HepG2 (cell line): Measurements from ENCODE around the gene RELB. TPM values are rescaled to one million over a fixed set of nuclear protein-coding genes. Genes with fewer than 3 reads are reported as not detected.

Source experiments
- ATAC-seq: fragments of 200-7000 bp; cut with Tn5 transposase; 3 replicates; pipeline ENCODE4 v1.9.1; 2020; ENCODE audit warnings: mild to moderate bottlenecking, moderate library complexity
- BruUV-seq: library from RNA; stranded (reverse); fragments of 400-500 nt; replicated peaks from 2 replicates; lab custom pipeline; 2021; lab: Mats Ljungman, UMichigan
- CTCF ChIA-PET: fragments of 300-600 bp; formaldehyde crosslinking; extraction: SDS; loops from one replicate; lab custom pipeline; 2021; ENCODE audit warnings: low total read pairs, inconsistent platforms, low intra/inter-chr PET ratio; lab: Yijun Ruan, JAX
- POLR2A ChIA-PET: fragments of 350-600 bp; sonication (Branson Sonifier 250); formaldehyde crosslinking; loops from one replicate; lab custom pipeline; 2020; ENCODE audit warnings: antibody characterized with exemption, inconsistent platforms; lab: Yijun Ruan, JAX
- DNase-seq: peaks from one replicate; pipeline ENCODE4 v3.0.0-alpha.2; 2015; ENCODE audit warnings: low spot score
- FAIRE-seq: peaks from 3 replicates; lab custom pipeline; 2011; peaks lifted over from hg19 to GRCh38; lab: Jason Lieb, UNC
- H2AFZ ChIP-seq: one replicate; pipeline ENCODE4 v1.6.1; 2011; ENCODE audit warnings: low read length, inconsistent platforms
- H3K27ac ChIP-seq: fragments of 300-600 bp; 3 replicates; pipeline ENCODE4 v1.8.0; 2011; ENCODE audit warnings: mixed run types, mild to moderate bottlenecking, mixed read lengths, low read length, inconsistent platforms; ENCODE audit not compliant: insufficient read depth; ENCODE audit errors: extremely low read length
- H3K27me3 ChIP-seq, 2 experiments: fragments of 200-600 bp in 1 of 2; 2 replicates in 1 of 2; 3 replicates in 1 of 2; pipeline versions ENCODE4 v1.6.0 to v1.8.0; 2011; ENCODE audit warnings: low read length in 2 of 2, mild to moderate bottlenecking in 2 of 2, moderate library complexity in 2 of 2, inconsistent platforms in 1 of 2; ENCODE audit not compliant: insufficient read depth in 2 of 2, control insufficient read depth in 1 of 2
- H3K36me3 ChIP-seq, 2 experiments: fragments of 200-600 bp in 1 of 2; replicated peaks in 1 of 2; 2 replicates in 1 of 2; 3 replicates in 1 of 2; pipeline versions ENCODE4 v1.5.1 to v1.8.0; 2011; ENCODE audit warnings: low read length in 2 of 2, inconsistent platforms in 1 of 2; ENCODE audit not compliant: insufficient read depth in 2 of 2, control insufficient read depth in 1 of 2
- H3K4me1 ChIP-seq: 2 replicates; pipeline ENCODE4 v1.5.1; 2012; ENCODE audit warnings: low read length, inconsistent platforms; ENCODE audit not compliant: insufficient read depth
- H3K4me2 ChIP-seq: 2 replicates; pipeline ENCODE4 v1.6.0; 2011; ENCODE audit warnings: low read depth, low read length, inconsistent platforms
- H3K4me3 ChIP-seq, 3 experiments: fragments of 200-600 bp in 1 of 3; sonication (generic), shearing (Covaris generic) in 1 of 3; replicated peaks in 1 of 3; 2 replicates each; pipeline ENCODE4 v1.5.1; 2011 to 2016; ENCODE audit warnings: low read length in 3 of 3, inconsistent platforms in 2 of 3, low read depth in 2 of 3, mild to moderate bottlenecking in 2 of 3, control low read depth in 1 of 3, mixed read lengths in 1 of 3; ENCODE audit not compliant: insufficient read depth in 1 of 3
- H3K79me2 ChIP-seq: one replicate; pipeline ENCODE4 v1.6.1; 2011; ENCODE audit warnings: low read length, inconsistent platforms; ENCODE audit not compliant: insufficient read depth
- H3K9ac ChIP-seq: 2 replicates; pipeline ENCODE4 v1.6.0; 2011; ENCODE audit warnings: mild to moderate bottlenecking, low read depth, low read length, inconsistent platforms; ENCODE audit not compliant: insufficient read depth
- H3K9me3 ChIP-seq: 2 replicates; pipeline ENCODE4 v1.5.1; 2012; ENCODE audit warnings: mild to moderate bottlenecking, low read length
- H4K20me1 ChIP-seq: 2 replicates; pipeline ENCODE4 v1.6.0; 2011; ENCODE audit warnings: inconsistent platforms, mild to moderate bottlenecking, low read length, moderate library complexity; ENCODE audit not compliant: insufficient read depth
- SNAPC2 ChIP-seq: sonication (generic); formaldehyde crosslinking; IDR thresholded peaks from 2 replicates; pipeline ENCODE4 v1.8.1; 2022; ENCODE audit warnings: mild to moderate bottlenecking, missing genetic modification reagents
- TRAFD1 ChIP-seq: sonication (generic); formaldehyde crosslinking; IDR thresholded peaks from 2 replicates; pipeline ENCODE4 v1.5.1; 2020; ENCODE audit warnings: missing genetic modification reagents, mild to moderate bottlenecking, borderline replicate concordance
- ZNF18 ChIP-seq: sonication (generic); formaldehyde crosslinking; IDR thresholded peaks from 2 replicates; pipeline ENCODE4 v1.8.0; 2022; ENCODE audit warnings: mild to moderate bottlenecking, missing genetic modification reagents; ENCODE audit not compliant: insufficient replicate concordance
- ZNF570 ChIP-seq: sonication (generic); formaldehyde crosslinking; IDR thresholded peaks from 2 replicates; pipeline ENCODE4 v1.4.0; 2020; ENCODE audit warnings: mild to moderate bottlenecking, missing genetic modification reagents, borderline replicate concordance
- ZNF614 ChIP-seq: IDR thresholded peaks from 2 replicates; pipeline ENCODE4 v1.6.1; 2018; ENCODE audit warnings: missing biosample characterization, missing genetic modification reagents, inconsistent platforms, borderline replicate concordance
- ZNF687 ChIP-seq: sonication (generic); formaldehyde crosslinking; IDR thresholded peaks from 2 replicates; pipeline ENCODE4 v1.5.1; 2020; ENCODE audit warnings: mild to moderate bottlenecking, missing genetic modification reagents, moderate library complexity
- ZNF788 ChIP-seq: sonication (generic); formaldehyde crosslinking; IDR thresholded peaks from 2 replicates; pipeline ENCODE4 v1.5.0; 2020; ENCODE audit warnings: mild to moderate bottlenecking, missing genetic modification reagents, borderline replicate concordance
- WGBS: methylation state at CpG from one replicate; pipeline ENCODE4 v1.1.6; 2017; ENCODE audit warnings: low lambda C conversion rate; 5-methylcytosine and 5-hydroxymethylcytosine counted together
- in situ Hi-C: cut with HindIII; loops from 2 replicates; pipeline ENCODE4 v1.10.0; 2017; ENCODE audit warnings: low pct_unique_long_range_greater_than_20kb; ENCODE audit not compliant: extremely low pct_ligation_motif_present
- intact Hi-C: fragments of 100-400 bp; cut with micrococcal nuclease; formaldehyde crosslinking; loops from one replicate; pipeline ENCODE4 v1.10.0; 2022; ENCODE audit not compliant: unreplicated experiment
- polyA plus RNA-seq, 8 experiments: library from polyadenylated mRNA; depleted of rRNA in 3 of 8; stranded (reverse) in 7 of 8; unstranded in 1 of 8; fragments of >200 nt; fragmentation: Illumina TruSeq in 4 of 8; extraction: Trizol in 4 of 8; gene quantifications; 2 replicates each; pipeline versions ENCODE4 v1.2.1 to v1.2.3, GENCODE V29; 2011 to 2016; ENCODE audit warnings: low read depth in 4 of 8, missing spikeins in 1 of 8, mixed read lengths in 1 of 8; ENCODE audit not compliant: insufficient read depth in 1 of 8
- total RNA-seq, 5 experiments: library from RNA; depleted of rRNA; stranded (reverse); fragments of >200 nt; fragmentation: Illumina TruSeq; extraction: Trizol; gene quantifications; 2 replicates each; pipeline ENCODE4 v1.2.3, GENCODE V29; 2016; ENCODE audit warnings: low read depth in 1 of 5

The RELB gene
- total and polyA plus RNA-seq, 2 of the 13 experiments (the other 11 are each of a cell fraction or from before 2014, with no cell fraction given) = 1.9 to 3.5 TPM

- intact Hi-C loops (no loop called here), in situ Hi-C loops (no loop called here)
- POLR2A ChIA-PET = no interaction called here
- Histone ChIP-seq H3K4me1 (peaks cover 68% of the 10 kb centered on the region), H3K36me3 (peaks cover 8 to 39% of the 10 kb centered on the region in 2 experiments), H3K27me3 (no peaks in the 10 kb centered on the region; a peak in 1 of 5 replicates), H4K20me1 (peaks cover 20% of the 10 kb centered on the region; the same call in 1 of the 2 replicates), H3K4me3 (no peak overlapping the region), H3K9me3 (no peaks in the 10 kb centered on the region), H3K9ac (no peak overlapping the region), H3K79me2 (peaks cover 33% of the 10 kb centered on the region), H3K27ac (no peak overlapping the region), H3K4me2 (0 out of 2 replicates have a peak overlapping the region, but pooled peaks have one; percentile 1), H2AFZ (no peak overlapping the region)
- no peak for DNase-seq
- TF ChIP-seq ZNF570 (CRISPR knock-in tag) = no peak
- ATAC-seq = no peak
- CTCF ChIA-PET = no interaction called here
- no peak for FAIRE-seq
- 95% methylated on average over 6 of the region's 6 CpGs for WGBS
- no TSS peak for BruUV-seq
Observed at GRCh38 chr19:45041125-45041524, 39.9 kb downstream of the RELB start.

GRCh38 chr19:45045671-45046353, 44.5 kb downstream of the RELB start:
- ChIA-PET POLR2A (interaction anchor here (0.6 to 2.8 kb wide), 12 partner anchors 9 to 156 kb away, joined by 3 to 14 read pairs (median 4); partner anchors contain the start of genes BLOC1S3, CLPTM1, TOMM40 and TRAPPC6A), CTCF (no interaction called here)
- Histone ChIP-seq H3K4me1 (peaks cover 74% of the 10 kb centered on the region), H4K20me1 (peaks cover 18% of the 10 kb centered on the region; the same call in 1 of the 2 replicates), H3K27me3 (no peaks in the 10 kb centered on the region), H2AFZ (no peak overlapping the region), H3K4me3 (peak overlapping the region; percentile 24 to 64 (median 35)), H3K4me2 (peak overlapping the region; percentile 83), H3K27ac (peak overlapping the region; percentile 83), H3K9me3 (no peaks in the 10 kb centered on the region), H3K79me2 (peaks cover 51% of the 10 kb centered on the region), H3K9ac (peak overlapping the region; percentile 61), H3K36me3 (peaks cover 9 to 36% of the 10 kb centered on the region in 2 experiments)
- DNase-seq (peak; percentile 95), FAIRE-seq (peak; percentile 99), ATAC-seq (peak; percentile 95)
- in situ Hi-C loops (no loop called here), intact Hi-C loops (no loop called here)
- no TSS peak for BruUV-seq
- 0% methylated on average over 12 of the region's 14 CpGs for WGBS
- peak; percentile 70; the same call in 1 of the 2 replicates for TF ChIP-seq SNAPC2 (CRISPR knock-in tag)
- TF ChIP-seq ZNF614 = peak; percentile 86
- TF ChIP-seq ZNF788 (CRISPR knock-in tag) = peak; percentile 87; the same call in 1 of the 2 replicates
- peak; percentile 86 for TF ChIP-seq ZNF687 (CRISPR knock-in tag)
- no peak for TF ChIP-seq ZNF18 (CRISPR knock-in tag)
- no peak for TF ChIP-seq TRAFD1 (CRISPR knock-in tag)
